KBM-7 (cell line): ENCODE measurements around the gene CDH23.
A peak's percentile ranks its signal among the peaks of the same experiment; 100 is the strongest.

Source experiments
- DNase-seq: peaks from one replicate; pipeline ENCODE4 v3.0.0-alpha.2; 2015
- in situ Hi-C: fragments of 300-500 bp; cut with MboI; formaldehyde crosslinking; loops from 2 replicates; pipeline ENCODE4 v1.14.3; 2020; ENCODE audit warnings: low sequenced_read_pairs, low pct_unique_long_range_greater_than_20kb, mixed read lengths

The CDH23 gene

DNA sequence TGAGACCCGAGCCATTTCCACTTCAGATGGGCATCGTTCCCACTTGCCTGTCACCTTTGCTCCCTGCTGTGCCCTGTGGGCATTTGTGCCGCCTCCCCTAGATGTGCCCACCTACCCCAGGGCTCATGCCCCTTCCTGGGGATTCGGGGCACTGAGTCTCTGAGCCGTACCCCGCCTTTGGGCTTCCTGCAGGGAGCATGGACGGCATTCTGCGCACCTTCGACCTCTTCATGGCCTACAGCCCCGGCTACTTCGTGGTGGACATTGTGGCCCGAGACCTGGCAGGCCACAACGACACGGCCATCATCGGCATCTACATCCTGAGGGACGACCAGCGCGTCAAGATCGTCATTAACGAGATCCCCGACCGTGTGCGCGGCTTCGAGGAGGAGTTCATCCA is 412.9 kb downstream of the CDH23 start:
- no peak for DNase-seq
- in situ Hi-C loops, result no loop called here

DNA sequence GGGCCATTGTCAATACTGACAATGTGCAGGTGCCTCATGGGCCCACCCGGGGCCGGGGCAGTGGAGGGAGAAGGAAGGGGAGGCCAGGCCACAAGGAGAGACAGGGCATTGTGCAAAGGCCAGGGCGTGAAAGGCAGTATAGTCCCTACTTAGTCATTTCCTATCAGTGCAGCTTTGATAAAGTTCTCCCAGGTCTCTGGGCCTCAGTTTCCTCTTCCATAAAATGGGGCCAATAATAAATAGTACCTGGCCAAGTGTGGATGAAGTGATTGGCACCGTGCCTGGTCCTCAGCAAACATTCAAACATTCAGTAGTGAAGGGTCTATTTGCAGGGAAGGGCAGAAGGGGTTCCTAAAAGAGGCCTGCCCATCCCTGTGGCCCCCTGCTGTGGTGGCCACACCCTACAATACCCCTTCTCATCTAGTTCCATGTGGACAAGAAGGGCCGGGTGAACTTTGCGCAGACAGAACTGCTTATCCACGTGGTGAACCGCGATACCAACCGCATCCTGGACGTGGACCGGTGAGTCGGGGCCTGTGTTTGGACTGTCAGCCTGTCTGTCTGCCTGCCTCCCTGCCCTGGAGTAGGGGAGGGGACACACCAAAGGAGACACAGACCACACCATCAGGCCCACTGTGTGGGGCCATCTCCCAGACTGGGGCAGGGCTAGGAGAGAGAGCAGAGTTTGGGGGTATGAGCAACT is 413.5 kb downstream of the CDH23 start:
- in situ Hi-C loops, result no loop called here
- DNase-seq, result no peak

DNA sequence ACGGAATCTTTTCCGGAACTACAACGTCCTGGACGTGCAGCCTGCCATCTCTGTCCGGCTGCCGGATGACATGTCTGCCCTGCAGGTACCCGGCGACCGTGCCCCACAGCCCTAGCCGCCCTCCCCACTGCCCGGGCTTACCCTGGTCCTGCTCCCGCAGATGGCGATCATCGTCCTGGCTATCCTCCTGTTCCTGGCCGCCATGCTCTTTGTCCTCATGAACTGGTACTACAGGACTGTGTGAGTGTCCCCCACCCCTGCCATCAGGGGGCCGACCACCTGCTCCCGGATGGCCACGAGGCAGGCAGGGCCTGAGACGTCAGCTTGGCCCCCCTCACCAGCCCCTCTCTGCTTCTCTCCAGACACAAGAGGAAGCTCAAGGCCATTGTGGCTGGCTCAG is 414.6 kb downstream of the CDH23 start:
- DNase-seq, result no peak
- in situ Hi-C loops, result no loop called here

DNA sequence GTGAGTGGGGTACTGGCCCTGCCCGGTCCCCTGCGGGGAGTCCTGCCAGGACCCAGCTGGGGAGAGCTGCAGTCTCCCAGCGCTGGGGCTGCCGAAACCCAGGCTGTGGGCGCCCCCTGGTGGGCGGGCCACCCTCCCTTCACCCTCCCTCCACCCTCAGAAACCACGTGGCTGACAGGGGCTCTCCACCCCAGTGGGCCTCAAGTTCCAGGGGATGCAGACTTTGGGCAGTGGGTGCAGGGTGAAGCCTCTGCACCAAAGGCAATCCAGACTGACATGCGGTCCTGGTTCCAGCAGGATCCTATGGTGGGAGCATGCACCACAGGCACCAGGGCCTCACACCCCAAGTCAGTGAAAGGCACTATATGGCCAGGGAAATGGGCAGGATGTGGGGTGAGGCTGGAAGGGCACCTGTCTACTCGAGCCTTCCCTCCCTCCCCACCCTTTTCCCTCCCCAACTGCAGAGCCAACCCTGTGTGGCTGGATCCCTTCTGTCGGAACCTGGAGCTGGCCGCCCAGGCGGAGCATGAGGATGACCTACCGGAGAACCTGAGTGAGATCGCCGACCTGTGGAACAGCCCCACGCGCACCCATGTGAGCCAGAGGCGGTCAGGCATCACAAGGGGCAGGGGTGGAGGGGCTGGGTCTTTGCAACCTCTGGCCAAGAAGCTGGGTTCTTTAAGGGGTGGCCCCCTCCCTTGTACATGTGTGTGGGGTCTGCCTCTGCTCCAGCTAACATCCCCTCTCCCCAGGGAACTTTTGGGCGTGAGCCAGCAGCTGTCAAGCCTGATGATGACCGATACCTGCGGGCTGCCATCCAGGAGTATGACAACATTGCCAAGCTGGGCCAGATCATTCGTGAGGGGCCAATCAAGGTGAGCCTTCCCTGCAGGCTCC is 415.5 kb downstream of the CDH23 start:
- in situ Hi-C loops, result no loop called here
- DNase-seq, result peak; percentile 83

DNA sequence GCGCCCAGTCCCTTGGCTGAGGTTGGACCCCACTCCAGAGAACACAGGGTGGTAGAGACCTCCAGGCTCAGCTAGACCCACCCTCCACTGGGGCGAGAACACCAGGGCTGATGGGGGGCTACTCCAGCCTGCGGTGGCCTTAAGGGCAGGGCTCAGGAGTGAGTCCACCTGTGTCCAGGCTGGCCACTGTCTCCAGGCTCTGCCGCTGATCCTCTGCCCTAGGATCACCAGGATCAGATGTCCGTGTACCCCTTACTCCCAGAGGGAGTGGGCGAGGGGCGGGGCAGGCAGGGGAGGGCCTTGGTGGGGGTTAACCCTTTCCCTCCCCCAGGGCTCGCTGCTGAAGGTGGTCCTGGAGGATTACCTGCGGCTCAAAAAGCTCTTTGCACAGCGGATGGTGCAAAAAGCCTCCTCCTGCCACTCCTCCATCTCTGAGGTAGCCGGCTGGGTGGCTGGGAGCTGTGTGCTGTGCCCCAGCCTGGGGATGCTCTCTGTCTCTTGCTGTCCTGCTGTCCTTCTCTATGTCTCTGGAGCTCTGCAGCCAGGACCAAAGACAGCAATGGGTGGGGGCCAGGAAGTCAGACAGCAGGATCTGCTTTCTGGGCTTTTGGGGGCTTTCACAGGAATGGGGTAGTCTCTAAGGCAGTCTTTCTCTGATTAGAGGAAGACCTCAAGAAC is 416.3 kb downstream of the CDH23 start:
- DNase-seq, result no peak
- in situ Hi-C loops, result no loop called here

DNA sequence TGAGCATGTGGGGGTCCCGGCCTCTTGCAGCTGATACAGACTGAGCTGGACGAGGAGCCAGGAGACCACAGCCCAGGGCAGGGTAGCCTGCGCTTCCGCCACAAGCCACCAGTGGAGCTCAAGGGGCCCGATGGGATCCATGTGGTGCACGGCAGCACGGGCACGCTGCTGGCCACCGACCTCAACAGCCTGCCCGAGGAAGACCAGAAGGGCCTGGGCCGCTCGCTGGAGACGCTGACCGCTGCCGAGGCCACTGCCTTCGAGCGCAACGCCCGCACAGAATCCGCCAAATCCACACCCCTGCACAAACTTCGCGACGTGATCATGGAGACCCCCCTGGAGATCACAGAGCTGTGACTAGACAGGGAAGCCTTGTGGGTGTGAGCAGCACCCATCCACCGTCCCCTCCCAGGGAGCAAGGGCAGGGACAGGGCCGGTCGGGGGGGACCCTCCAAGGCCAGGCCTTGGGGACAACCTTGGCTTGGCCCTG is 418.2 kb downstream of the CDH23 start:
- no peak for DNase-seq
- in situ Hi-C loops, result no loop called here

DNA sequence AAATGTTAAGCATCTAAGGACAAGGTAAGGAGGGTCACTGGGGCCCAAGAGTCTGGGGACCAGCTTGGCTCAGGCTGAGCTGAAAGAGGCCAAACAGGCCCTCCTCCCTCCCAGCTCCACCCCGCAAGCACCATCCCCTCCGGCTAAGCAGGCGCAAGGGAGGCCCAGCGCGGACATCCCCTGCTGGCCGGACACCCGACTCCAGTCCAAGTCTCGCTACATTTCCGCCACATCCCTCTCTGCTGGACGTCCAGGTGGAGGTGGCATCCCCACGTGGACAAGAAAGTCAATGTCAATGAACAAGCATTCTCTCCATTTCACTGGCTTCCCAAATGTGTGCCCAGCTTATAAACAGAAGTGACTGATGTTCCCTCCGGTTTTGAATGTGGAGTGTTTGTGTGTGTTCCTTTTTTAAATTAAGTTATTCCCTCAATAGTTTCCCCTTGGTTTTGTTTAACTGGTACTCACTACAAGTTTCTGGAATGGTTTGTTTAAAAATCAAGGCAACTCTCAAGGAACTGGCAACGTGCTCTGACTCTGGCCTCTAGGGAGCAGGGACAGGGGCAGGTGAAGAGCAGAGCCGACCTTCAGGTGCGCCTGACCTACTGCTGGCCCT is 418.9 kb downstream of the CDH23 start:
- in situ Hi-C loops, result no loop called here
- DNase-seq, result no peak

DNA sequence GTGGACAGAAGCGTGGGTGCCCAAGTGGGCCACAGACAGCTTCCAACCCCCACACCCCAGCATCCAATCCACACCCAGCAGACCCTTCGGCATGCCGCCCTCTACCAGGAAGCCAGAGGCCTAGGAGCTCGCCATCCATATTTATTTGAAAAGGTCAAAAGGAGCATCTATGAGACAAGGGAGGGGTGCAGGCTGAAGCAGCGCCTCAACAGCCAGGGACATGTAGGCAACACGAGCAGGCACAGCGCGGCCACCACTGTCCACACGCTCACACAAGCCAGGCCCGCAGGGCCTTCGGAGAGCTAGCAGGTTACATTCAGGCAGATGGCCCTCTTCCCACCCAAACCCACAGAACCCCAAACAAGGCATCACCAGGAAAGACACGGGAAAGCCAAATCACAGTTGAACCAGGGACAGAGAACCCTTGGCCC is 419.7 kb downstream of the CDH23 start:
- in situ Hi-C loops, result no loop called here
- no peak for DNase-seq

DNA sequence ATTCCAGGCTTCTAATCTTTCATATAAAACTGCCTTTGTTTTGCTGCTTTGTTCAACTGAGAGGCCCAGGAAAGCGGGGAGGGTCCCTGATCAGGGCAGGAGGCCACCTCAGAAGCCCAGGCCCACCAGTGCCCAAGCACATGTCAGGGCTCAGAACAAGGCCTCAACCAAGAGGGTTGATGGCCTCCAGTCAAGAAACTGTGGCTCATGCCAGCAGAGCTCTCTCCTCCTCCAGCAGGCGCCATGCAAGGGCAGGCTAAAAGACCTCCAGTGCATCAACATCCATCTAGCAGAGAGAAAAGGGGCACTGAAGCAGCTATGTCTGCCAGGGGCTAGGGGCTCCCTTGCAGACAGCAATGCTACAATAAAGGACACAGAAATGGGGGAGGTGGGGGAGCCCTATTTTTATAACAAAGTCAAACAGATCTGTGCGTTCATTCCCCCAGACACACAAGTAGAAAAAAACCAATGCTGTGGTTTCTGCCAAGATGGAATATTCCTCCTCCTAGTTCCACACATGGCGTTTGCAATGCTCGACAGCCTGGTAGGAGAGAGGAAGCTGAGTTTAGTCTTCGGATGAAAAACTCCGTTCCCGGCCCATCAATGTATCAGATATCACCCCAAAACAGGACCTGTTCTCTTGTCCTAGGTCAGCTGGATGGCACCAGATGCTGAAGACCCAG is 420.4 kb downstream of the CDH23 start:
- no peak for DNase-seq
- in situ Hi-C loops, result no loop called here

DNA sequence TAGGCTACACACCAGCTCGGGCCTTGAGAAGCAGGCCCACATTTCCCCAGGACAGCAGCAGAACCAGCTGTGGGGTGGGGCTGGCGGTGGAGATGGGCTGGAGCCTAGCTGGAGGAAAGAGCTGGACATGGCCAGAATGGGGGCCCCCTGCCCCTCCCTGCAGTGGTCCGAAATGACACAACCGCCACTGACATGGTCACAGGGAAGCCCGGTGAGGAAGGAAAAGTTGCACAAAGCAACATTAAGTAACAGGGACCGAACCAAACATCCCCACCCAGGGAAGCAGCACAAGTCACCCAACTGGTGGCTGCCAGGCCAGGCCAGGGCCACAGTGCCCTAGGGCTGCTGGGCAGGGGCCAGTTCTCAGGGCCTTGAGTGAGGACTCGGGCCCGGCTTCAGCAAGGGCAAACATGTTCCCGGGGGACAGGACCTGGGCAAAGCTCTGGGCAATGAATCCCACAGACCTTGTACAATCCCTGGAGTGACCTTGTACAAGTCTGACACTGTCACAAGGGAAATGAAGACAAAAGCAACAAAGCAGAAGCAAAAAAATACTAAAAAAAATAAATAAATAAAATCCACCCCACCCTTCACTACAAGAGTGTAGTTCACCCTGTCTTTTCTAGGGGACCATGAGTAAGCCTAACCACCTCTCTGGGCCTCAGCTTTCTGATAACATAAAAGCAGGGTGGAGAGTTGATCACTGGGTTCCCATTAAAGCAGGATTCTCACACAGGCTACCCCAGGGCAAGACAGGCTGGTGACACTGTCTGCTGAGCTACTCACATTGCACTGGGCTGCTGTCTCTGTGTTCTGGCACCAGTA is 421.3 kb downstream of the CDH23 start:
- DNase-seq, result no peak
- in situ Hi-C loops, result no loop called here

DNA sequence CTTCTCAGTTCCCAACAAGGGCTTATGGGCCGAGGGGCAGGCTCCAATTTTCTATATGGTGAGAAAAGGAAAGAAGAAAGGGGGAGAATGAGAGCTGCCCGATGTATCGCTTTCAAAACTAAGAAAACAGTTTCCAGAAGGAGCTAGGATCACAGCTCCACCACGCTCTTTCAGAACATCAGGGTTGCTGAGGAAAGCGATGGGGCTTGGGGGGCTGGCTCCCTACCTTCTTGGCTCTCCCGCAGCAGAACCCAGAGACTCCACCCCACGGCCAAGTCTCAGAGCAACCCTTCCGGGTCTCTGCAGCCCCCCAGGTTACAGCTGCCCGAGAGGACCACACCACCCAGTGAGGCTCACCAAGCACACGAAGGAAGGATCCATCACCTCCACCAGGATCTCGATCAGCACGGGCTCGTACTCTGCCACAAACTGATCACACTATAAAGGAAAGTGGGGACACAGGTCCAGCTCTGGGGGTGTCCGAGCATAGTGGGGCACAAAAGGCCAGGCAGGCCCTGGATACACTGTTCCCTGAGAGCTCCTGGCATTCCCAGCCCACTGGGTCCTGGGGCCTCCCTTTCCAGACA is 422.0 kb downstream of the CDH23 start:
- in situ Hi-C loops, result no loop called here
- no peak for DNase-seq

DNA sequence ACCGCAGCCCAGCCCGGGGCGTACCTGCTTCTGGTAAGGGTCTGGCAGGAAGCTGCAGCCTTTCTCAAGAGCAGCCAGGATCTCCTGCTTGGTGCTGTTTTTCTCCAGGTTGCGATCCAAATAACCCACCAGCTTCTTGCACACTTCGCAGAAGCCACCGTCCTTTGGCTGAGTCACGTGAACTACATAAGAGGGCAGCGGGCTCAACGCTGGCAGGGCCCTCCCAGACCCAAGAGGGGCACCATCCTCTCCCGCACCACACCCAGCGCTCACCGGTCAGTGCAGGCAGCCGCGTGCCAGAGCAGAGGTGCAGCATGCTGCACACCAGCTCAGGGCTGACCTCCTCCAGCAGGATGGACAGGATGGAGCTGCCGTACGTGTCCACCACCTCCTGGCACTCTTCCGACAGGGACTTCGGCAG is 422.7 kb downstream of the CDH23 start:
- in situ Hi-C loops, result no loop called here
- no peak for DNase-seq

DNA sequence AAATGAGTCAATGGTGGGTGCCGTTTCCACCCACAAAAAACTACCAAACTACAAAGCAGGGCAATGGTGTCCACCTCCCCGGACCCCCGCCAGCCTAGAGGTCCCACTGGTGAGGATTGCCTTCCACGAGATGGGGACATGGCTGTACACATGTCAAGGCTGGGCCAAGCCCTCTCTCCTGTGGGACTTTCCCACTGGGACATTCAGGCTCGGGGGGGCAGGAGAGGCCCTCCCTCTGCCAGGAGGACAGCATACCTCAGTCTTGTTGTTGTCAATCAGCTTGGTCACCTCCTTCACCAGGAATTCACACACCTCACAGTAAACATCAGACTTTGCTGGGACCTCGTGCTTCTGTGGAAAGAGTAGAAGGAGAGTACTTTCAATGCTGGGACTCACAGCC is 423.3 kb downstream of the CDH23 start:
- DNase-seq, result no peak
- in situ Hi-C loops, result no loop called here

DNA sequence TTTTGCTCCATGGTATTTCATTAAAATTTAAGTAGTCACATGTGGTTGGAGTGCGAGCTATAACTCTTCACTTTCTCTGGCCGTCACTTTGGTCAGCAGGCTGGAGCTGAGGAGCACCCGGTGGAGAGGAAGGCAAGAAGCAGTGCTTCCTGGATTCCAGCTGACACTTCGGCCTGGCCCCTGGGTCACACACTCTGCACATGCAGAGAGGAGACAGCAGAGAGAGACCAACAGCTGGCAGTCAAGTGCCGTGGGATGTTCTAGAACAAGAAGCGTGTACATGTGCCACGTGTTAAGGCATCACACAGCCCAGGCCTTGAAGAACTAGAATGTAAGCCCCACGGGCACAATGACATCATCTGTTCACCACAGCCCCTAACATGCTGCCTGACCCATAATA is 424.2 kb downstream of the CDH23 start:
- no peak for DNase-seq
- in situ Hi-C loops, result no loop called here

DNA sequence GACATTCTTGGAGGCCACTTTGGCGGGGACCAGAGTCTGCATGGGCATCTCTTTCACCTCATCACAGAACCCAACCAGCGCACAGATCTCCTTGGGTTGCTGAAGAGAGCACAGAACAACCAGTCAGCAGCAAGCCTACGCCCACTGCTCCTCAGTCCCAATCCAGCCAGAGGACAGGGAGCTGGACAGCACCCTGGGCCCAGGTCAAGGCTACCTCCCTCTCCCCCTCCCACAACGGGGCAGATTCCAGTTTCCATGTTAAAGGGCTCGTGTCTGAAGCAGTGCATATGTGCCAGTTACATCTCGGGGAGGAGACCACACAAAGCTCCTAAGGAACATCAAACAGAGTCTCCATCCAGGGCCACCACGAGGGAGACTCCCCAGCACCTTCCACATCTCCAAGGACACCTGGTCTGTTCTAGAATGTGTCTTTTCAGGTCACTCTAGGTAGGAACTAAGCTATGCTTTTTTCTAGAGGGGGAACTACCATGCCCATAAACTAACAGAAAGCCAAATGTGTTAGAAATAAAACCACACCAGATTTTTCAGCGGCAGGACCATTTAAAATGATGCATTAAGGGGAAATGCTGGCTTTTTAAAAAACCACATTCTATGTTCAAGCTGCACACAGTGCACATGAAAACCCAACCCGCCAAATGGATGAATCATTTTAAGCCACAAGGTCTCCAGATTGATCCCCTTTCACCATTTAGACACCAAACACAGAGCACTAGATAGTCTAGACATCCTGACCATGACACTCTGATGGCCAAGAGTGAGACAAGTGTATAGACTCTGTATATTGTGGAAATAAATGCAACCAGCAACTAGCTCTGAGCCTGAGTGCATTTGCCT is 425.4 kb downstream of the CDH23 start:
- in situ Hi-C loops, result no loop called here
- DNase-seq, result peak; percentile 27

DNA sequence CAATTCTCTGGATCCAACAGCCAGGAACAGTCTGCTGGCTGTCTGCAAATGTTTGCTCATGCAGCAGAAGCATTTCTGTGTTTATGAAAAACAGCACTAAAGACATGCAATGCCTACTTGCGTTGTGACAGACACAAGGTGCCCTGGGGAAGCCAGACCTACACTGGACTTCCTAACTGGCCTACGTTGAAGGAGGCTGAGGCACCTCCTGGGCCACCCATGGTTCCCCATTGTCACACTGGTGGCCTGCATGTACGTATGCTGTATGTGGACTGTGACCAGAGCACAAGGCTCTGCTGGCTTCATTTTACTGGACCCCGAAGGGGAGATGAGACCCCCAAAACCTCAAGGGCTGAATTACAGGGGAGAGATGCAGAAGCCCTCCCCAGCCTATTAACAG is 426.6 kb downstream of the CDH23 start:
- in situ Hi-C loops, result no loop called here
- no peak for DNase-seq

DNA sequence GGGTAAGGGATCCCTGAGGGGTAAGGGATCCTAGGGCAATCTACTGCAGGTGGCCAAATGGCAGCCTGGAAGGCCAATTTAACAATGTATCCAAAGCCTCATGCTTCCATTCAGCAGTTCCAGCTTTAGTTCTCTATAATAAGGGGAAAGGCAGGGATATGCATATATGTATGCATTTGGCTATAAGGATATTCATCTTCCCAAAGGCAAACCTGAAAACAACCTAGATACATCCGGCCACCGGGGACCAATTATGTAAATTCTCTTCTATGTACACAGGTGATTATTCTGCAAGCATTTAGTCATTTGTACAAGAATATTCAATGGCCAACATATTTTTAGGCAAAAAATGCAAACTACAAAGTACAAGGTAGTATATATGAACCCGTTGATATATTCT is 427.6 kb downstream of the CDH23 start:
- DNase-seq, result no peak
- in situ Hi-C loops, result no loop called here
